ENCODE measurements around the gene GAPDH. TPM values are rescaled to one million over a fixed set of nuclear protein-coding genes. Genes with fewer than 3 reads are reported as not detected.

GAPDH gene
- total RNA-seq, 4 donors from 2014 or later: 1,060 to 2,185 (median 1,462) TPM

- ATAC-seq (ENCODE audit: low FRiP score) (no peak), DNase-seq (ENCODE audit: low spot score) (no peak)
- no peak for TF ChIP-seq CTCF (IDR thresholded peaks at IDR 0.05)
Observed at GRCh38 chr12:6529291-6529737, 5.0 kb upstream of the GAPDH start.

GRCh38 chr12:6530576-6531260, 3.6 kb upstream of the GAPDH start:
- DNase-seq (ENCODE audit: low spot score) (no peak), ATAC-seq (ENCODE audit: low FRiP score) (no peak)
- no peak for TF ChIP-seq CTCF (IDR thresholded peaks at IDR 0.05)

- DNase-seq (ENCODE audit: low spot score): no peak
- peak; percentile 38 for ATAC-seq (ENCODE audit: low FRiP score)
Observed at GRCh38 chr12:6532051-6532926, 2.0 kb upstream of the GAPDH start.

GRCh38 chr12:6532927-6533652, 1.2 kb upstream of the GAPDH start:
- ATAC-seq (ENCODE audit: low FRiP score): peak; percentile 29
- TF ChIP-seq CTCF (IDR thresholded peaks at IDR 0.05): no peak
- no peak for DNase-seq (ENCODE audit: low spot score)

More at GRCh38 chr12:6532051-6532926, 2.0 kb upstream of the GAPDH start:
- TF ChIP-seq CTCF (IDR thresholded peaks at IDR 0.05): no peak

GRCh38 chr12:6533653-6533922, 729 bp upstream of the GAPDH start:
- ATAC-seq (ENCODE audit: low FRiP score): peak; percentile 5
- TF ChIP-seq CTCF (IDR thresholded peaks at IDR 0.05): no peak
- DNase-seq (ENCODE audit: low spot score): no peak

GRCh38 chr12:6534695-6534944, 303 bp downstream of the GAPDH start:
- TF ChIP-seq CTCF (IDR thresholded peaks at IDR 0.05): no peak
- no peak for DNase-seq (ENCODE audit: low spot score)

More at GRCh38 chr12:6534695-6534944, 303 bp downstream of the GAPDH start:
- ATAC-seq (ENCODE audit: low FRiP score): no peak
